GM18858 (cell line): ENCODE measurements around the gene TLR10.

Experiments
- ATAC-seq: cut with Tn5 transposase; IDR thresholded peaks from one replicate; pipeline ENCODE4 v1.9.1; 2021; ENCODE audit not compliant: unreplicated experiment

TLR10 gene

GRCh38 chr4:38733663-38734062 lies 49.1 kb downstream of the TLR10 start:
- ATAC-seq, result no peak

GRCh38 chr4:38730830-38731646 lies 51.8 kb downstream of the TLR10 start:
- ATAC-seq, result peak; percentile 91

GRCh38 chr4:38730493-38730829 lies 52.3 kb downstream of the TLR10 start:
- no peak for ATAC-seq

DNA sequence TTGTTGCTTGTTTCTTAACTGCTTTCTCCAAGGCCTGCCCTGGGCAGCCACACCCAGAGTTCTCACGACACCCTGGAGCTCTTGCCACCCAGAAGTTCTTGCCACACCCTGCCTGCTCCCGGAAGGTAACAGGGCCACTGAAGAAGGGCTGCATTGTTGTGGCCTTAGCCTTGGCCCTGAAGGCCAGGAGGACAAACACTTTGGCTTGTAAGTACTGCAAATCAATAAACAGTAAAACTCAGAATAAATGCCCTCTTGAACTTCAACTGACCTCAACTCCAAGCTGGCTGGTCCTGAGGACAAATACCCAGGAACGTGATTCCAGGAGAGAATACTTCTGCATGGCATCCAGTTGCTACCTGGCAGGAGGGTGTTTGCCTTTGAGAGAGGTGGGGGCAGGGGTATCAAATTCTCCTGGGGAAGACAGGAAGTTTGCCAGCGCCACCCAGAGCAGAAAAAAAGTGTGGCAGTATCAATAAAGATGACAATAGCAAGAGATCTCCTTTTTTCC lies 54.1 kb downstream of the TLR10 start:
- no peak for ATAC-seq

DNA sequence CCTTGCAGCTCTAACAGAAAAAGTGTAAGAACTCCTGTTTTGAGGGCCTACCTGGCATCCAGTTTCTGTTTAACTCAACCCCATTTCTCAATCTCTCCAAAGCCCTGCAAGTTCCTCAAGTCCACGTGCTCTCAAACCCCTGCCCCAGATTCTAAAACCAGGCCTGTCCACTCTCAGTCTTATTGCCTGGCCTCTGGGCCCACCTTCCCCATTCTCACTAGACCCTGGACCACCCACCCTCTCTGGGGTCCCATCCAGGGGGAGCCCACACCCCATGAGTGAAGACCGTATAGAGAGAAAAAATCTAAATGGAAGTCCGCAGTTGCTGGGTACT lies 58.3 kb downstream of the TLR10 start:
- no peak for ATAC-seq

- ATAC-seq, result no peak
Measured at GRCh38 chr4:38723726-38724474, 58.9 kb downstream of the TLR10 start.

GRCh38 chr4:38723114-38723513 lies 59.7 kb downstream of the TLR10 start:
- ATAC-seq, result no peak
